CD4-positive, alpha-beta memory T cell (primary cell): ENCODE data around the gene MARS2. TPM values are rescaled to one million over a fixed set of nuclear protein-coding genes. Genes with fewer than 3 reads are reported as not detected.

Experiments used
- CTCF ChIA-PET: fragments of 350-600 bp; sonication (Branson Sonifier 250); formaldehyde crosslinking; loops from one replicate; lab custom pipeline; 2021; ENCODE audit warnings: inconsistent platforms; ENCODE audit not compliant: partially characterized antibody; lab: Charles Lee
- POLR2A ChIA-PET: fragments of 350-600 bp; sonication (Branson Sonifier 250); formaldehyde crosslinking; loops from one replicate; lab custom pipeline; 2021; ENCODE audit not compliant: partially characterized antibody; lab: Charles Lee
- DNase-seq, 5 donors: peaks; one replicate each; pipeline versions ENCODE4 v3.0.0 to v3.0.0-alpha.2; 2020 to 2022; ENCODE audit warnings: mixed read lengths in 1 of 5
- H3K27ac ChIP-seq: one replicate; pipeline ENCODE4 v1.7.0; 2013; ENCODE audit warnings: low read depth, low read length
- H3K27me3 ChIP-seq: 2 replicates; pipeline ENCODE4 v1.7.0; 2013; ENCODE audit warnings: mild to moderate bottlenecking, low read length, moderate library complexity; ENCODE audit not compliant: insufficient read depth
- H3K36me3 ChIP-seq: 2 replicates; pipeline ENCODE4 v1.7.0; 2013; ENCODE audit warnings: mild to moderate bottlenecking, low read length, moderate library complexity; ENCODE audit not compliant: insufficient read depth
- H3K4me1 ChIP-seq: 2 replicates; pipeline ENCODE4 v1.7.0; 2013; ENCODE audit warnings: mild to moderate bottlenecking, low read length, moderate library complexity; ENCODE audit not compliant: insufficient read depth
- H3K4me3 ChIP-seq, 2 donors: one replicate each; pipeline ENCODE4 v1.7.0; 2013; ENCODE audit warnings: low read length in 2 of 2, mild to moderate bottlenecking in 1 of 2
- H3K9me3 ChIP-seq, 2 donors: one replicate each; pipeline ENCODE4 v1.7.0; 2013; ENCODE audit warnings: low read length in 2 of 2, control low read depth in 1 of 2; ENCODE audit not compliant: control insufficient read depth in 1 of 2
- H3K27ac Mint-ChIP-seq, 7 donors: one replicate each; pipeline ENCODE4 v1.8.0; 2020 to 2021; ENCODE audit warnings: mixed read lengths in 7 of 7, mild to moderate bottlenecking in 6 of 7, inconsistent platforms in 3 of 7, moderate library complexity in 3 of 7
- H3K27me3 Mint-ChIP-seq, 2 donors: one replicate each; pipeline ENCODE4 v1.8.0; 2020 to 2021; ENCODE audit warnings: mixed read lengths in 2 of 2
- H3K36me3 Mint-ChIP-seq, 2 donors: one replicate each; pipeline ENCODE4 v1.8.0; 2020 to 2021; ENCODE audit warnings: mixed read lengths in 2 of 2, inconsistent platforms in 1 of 2, mild to moderate bottlenecking in 1 of 2
- H3K4me1 Mint-ChIP-seq, 4 donors: one replicate each; pipeline ENCODE4 v1.8.0; 2020 to 2021; ENCODE audit warnings: mixed read lengths in 4 of 4, mild to moderate bottlenecking in 1 of 4
- H3K4me3 Mint-ChIP-seq, 8 donors: one replicate each; pipeline ENCODE4 v1.8.0; 2020 to 2021; ENCODE audit warnings: mixed read lengths in 8 of 8, mild to moderate bottlenecking in 7 of 8, moderate library complexity in 6 of 8, inconsistent platforms in 3 of 8
- H3K9me3 Mint-ChIP-seq, 8 donors: one replicate each; pipeline ENCODE4 v1.8.0; 2020 to 2021; ENCODE audit warnings: mixed read lengths in 8 of 8, mild to moderate bottlenecking in 5 of 8, inconsistent platforms in 3 of 8, moderate library complexity in 1 of 8
- intact Hi-C: fragments of 100-400 bp; cut with micrococcal nuclease; formaldehyde crosslinking; loops from one replicate; pipeline ENCODE4 v1.15.1; 2023
- polyA plus RNA-seq, 2 donors: library from polyadenylated mRNA; unstranded; fragments of 300-500 nt; fragmentation: Illumina TruSeq; gene quantifications; one replicate each; pipeline ENCODE4 v1.2.3, GENCODE V29; 2021
- total RNA-seq, 2 experiments: library from RNA; stranded (reverse); gene quantifications; one replicate each; pipeline ENCODE4 v1.2.3, GENCODE V29; 2021

MARS2 gene
- total RNA-seq, result 10 to 100 TPM; 12.1 to 12.3 TPM
- 10 to 100 TPM in 1 of 2 donors, 1 to 10 TPM in 1; 8.6 to 10.1 TPM for polyA plus RNA-seq

DNA sequence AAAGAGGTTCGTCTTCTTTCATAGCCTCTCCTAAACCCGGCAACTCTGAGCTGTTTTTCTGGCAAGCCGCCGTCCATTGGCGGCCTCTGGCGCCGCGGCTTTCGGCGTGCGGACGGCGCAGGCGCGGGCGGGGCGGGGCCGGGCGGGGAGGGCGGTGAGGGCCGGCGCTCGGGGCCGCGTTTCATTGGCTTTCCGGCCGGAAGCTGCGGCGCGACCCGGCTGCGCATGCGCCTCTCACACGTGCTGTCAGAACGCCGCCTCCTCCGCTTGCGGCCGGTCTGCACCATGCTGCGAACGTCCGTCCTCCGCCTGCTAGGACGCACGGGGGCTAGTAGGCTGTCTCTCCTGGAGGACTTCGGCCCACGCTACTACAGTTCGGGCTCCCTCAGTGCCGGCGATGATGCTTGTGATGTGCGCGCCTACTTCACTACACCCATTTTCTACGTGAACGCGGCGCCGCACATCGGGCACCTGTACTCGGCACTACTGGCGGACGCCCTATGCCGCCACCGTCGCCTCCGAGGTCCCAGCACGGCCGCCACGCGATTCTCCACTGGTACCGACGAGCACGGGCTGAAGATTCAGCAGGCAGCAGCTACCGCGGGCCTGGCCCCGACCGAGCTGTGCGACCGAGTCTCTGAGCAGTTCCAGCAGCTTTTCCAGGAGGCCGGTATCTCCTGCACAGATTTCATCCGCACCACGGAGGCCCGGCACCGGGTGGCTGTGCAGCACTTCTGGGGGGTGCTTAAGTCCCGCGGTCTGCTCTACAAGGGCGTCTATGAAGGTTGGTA is at the start of gene MARS2:
Gene MARS2 (plus strand): TSS at position 249 of the 791 bp plus-strand sequence. CDS start 37 bp downstream, at position 286.
- ChIA-PET CTCF (interaction anchor here (1.2 to 1.8 kb wide), 3 partner anchors 55 to 594 kb away, joined by 4 read pairs; no protein-coding TSS in a partner anchor), POLR2A (interaction anchor here (1.2 to 3.0 kb wide), 8 partner anchors 11 to 270 kb away, joined by 4 to 30 read pairs (median 12); partner anchors contain the start of genes COQ10B, HSPD1, HSPE1 and MOB4)
- H3K27ac Mint-ChIP-seq, result peak within 1 kb of the TSS; percentile 84 to 98 (median 95)
- Histone ChIP-seq H3K27me3 (no peaks in the 10 kb centered on the region), H3K4me1 (peaks cover 51% of the 10 kb centered on the region), H3K27ac (peak within 1 kb of the TSS; percentile 77), H3K36me3 (no peaks in the 10 kb centered on the region), H3K4me3 (peak within 1 kb of the TSS; percentile 89 to 93), H3K9me3 (no peaks in the 10 kb centered on the region)
- intact Hi-C loops, result loop anchor here (1.0 to 2.0 kb wide), 5 partner anchors 189 to 1066 kb away; partner anchors contain the start of genes CCDC150, COQ10B, HSPE1 and MOB4
- H3K4me1 Mint-ChIP-seq, result peaks cover 23 to 54% (median 41%) of the 10 kb centered on the region in 4 donors
- H3K9me3 Mint-ChIP-seq, result no peaks in the 10 kb centered on the region
- H3K27me3 Mint-ChIP-seq, result peaks cover 3 to 5% of the 10 kb centered on the region in 2 donors
- H3K36me3 Mint-ChIP-seq, result peaks cover 9 to 12% of the 10 kb centered on the region in 2 donors
- DNase-seq, result peak; percentile 91 to 94 (median 92)
- H3K4me3 Mint-ChIP-seq, result peak within 1 kb of the TSS; percentile 84 to 94 (median 90)

DNA sequence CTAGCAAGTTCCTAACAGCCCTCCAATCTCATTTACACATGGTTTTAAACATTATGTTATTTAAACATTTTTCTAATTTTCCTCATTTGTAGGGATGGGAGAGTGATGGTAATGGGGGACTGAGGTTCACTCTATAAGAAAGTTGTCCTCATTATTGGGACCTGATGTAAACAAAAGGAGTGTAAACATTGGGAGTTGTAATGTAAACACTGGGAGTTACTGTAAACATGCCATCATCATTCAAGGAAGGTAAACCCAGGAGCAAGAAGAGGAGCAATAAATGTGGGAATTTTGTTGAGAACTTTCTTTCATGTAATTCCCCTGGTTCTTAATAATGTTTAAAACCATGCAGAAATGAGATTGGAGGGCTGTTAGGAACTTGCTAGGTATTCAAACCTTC is 47.6 kb upstream of the MARS2 start:
- Histone ChIP-seq H3K4me3 (no peak overlapping the region), H3K27ac (no peak overlapping the region), H3K9me3 (no peaks in the 10 kb centered on the region), H3K27me3 (no peaks in the 10 kb centered on the region), H3K4me1 (no peaks in the 10 kb centered on the region), H3K36me3 (no peaks in the 10 kb centered on the region)
- Mint-ChIP-seq H3K27me3 (peaks cover 0 to 2% of the 10 kb centered on the region in 2 donors), H3K4me1 (peaks cover 0 to 5% (median 1%) of the 10 kb centered on the region in 4 donors), H3K4me3 (no peak overlapping the region), H3K27ac (no peak overlapping the region), H3K36me3 (no peaks in the 10 kb centered on the region), H3K9me3 (no peaks in the 10 kb centered on the region)
- ChIA-PET POLR2A (no interaction called here), CTCF (no interaction called here)
- intact Hi-C loops, result no loop called here
- no peak for DNase-seq

- H3K4me1 Mint-ChIP-seq, result peaks cover 0 to 5% (median 1%) of the 10 kb centered on the region in 4 donors
- Histone ChIP-seq H3K36me3 (no peaks in the 10 kb centered on the region), H3K27ac (no peak overlapping the region), H3K9me3 (no peaks in the 10 kb centered on the region), H3K27me3 (no peaks in the 10 kb centered on the region), H3K4me3 (no peak overlapping the region), H3K4me1 (no peaks in the 10 kb centered on the region)
- no peak overlapping the region for H3K4me3 Mint-ChIP-seq
- peaks cover 1 to 12% of the 10 kb centered on the region in 2 donors for H3K36me3 Mint-ChIP-seq
- intact Hi-C loops, result no loop called here
- H3K27me3 Mint-ChIP-seq, result peaks cover 0 to 2% of the 10 kb centered on the region in 2 donors
- POLR2A ChIA-PET, result no interaction called here
- CTCF ChIA-PET, result no interaction called here
- peaks cover 0 to 20% (median 14%) of the 10 kb centered on the region in 8 donors for H3K9me3 Mint-ChIP-seq
- DNase-seq, result no peak
- no peak overlapping the region for H3K27ac Mint-ChIP-seq
These were observed 43.5 kb upstream of the MARS2 start for GRCh38 chr2:197661626-197662025.

GRCh38 chr2:197666277-197666676 is 38.9 kb upstream of the MARS2 start:
- no peak for DNase-seq
- peaks cover 5 to 11% of the 10 kb centered on the region in 2 donors for H3K27me3 Mint-ChIP-seq
- no peaks in the 10 kb centered on the region for H3K9me3 ChIP-seq
- peaks cover 0 to 35% (median 20%) of the 10 kb centered on the region in 8 donors for H3K9me3 Mint-ChIP-seq
- ChIA-PET CTCF (no interaction called here), POLR2A (no interaction called here)
- peaks cover 0 to 5% (median 1%) of the 10 kb centered on the region in 4 donors for H3K4me1 Mint-ChIP-seq
- H3K4me3 Mint-ChIP-seq, result no peak overlapping the region
- H3K4me3 ChIP-seq, result no peak overlapping the region
- intact Hi-C loops, result no loop called here
- no peak overlapping the region for H3K27ac ChIP-seq
- no peak overlapping the region for H3K27ac Mint-ChIP-seq
- H3K36me3 Mint-ChIP-seq, result peaks cover 1 to 24% of the 10 kb centered on the region in 2 donors
- no peaks in the 10 kb centered on the region for H3K36me3 ChIP-seq
- H3K4me1 ChIP-seq, result no peaks in the 10 kb centered on the region
- H3K27me3 ChIP-seq, result no peaks in the 10 kb centered on the region

- Mint-ChIP-seq H3K4me3 (no peak overlapping the region), H3K9me3 (peaks cover 0 to 35% (median 20%) of the 10 kb centered on the region in 8 donors), H3K4me1 (no peaks in the 10 kb centered on the region), H3K27ac (no peak overlapping the region), H3K36me3 (peaks cover 1 to 24% of the 10 kb centered on the region in 2 donors), H3K27me3 (peaks cover 8 to 9% of the 10 kb centered on the region in 2 donors)
- intact Hi-C loops, result no loop called here
- no peaks in the 10 kb centered on the region for H3K4me1 ChIP-seq
- no peak for DNase-seq
- H3K9me3 ChIP-seq, result no peaks in the 10 kb centered on the region
- CTCF ChIA-PET, result no interaction called here
- H3K27ac ChIP-seq, result no peak overlapping the region
- H3K4me3 ChIP-seq, result no peak overlapping the region
- POLR2A ChIA-PET, result no interaction called here
- H3K27me3 ChIP-seq, result no peaks in the 10 kb centered on the region
- H3K36me3 ChIP-seq, result no peaks in the 10 kb centered on the region
These were observed 36.9 kb upstream of the MARS2 start for GRCh38 chr2:197668296-197668695.

GRCh38 chr2:197669077-197669476 is 36.1 kb upstream of the MARS2 start:
- DNase-seq, result no peak
- intact Hi-C loops, result no loop called here
- Histone ChIP-seq H3K27me3 (no peaks in the 10 kb centered on the region), H3K27ac (no peak overlapping the region), H3K4me3 (no peak overlapping the region), H3K36me3 (no peaks in the 10 kb centered on the region), H3K4me1 (no peaks in the 10 kb centered on the region), H3K9me3 (no peaks in the 10 kb centered on the region)
- POLR2A ChIA-PET, result no interaction called here
- CTCF ChIA-PET, result no interaction called here
- H3K9me3 Mint-ChIP-seq, result peaks cover 0 to 35% (median 20%) of the 10 kb centered on the region in 8 donors
- H3K36me3 Mint-ChIP-seq, result peaks cover 1 to 24% of the 10 kb centered on the region in 2 donors
- peaks cover 8 to 10% of the 10 kb centered on the region in 2 donors for H3K27me3 Mint-ChIP-seq
- no peaks in the 10 kb centered on the region for H3K4me1 Mint-ChIP-seq
- H3K4me3 Mint-ChIP-seq, result no peak overlapping the region
- no peak overlapping the region for H3K27ac Mint-ChIP-seq

- Histone ChIP-seq H3K9me3 (no peaks in the 10 kb centered on the region), H3K27ac (no peak overlapping the region), H3K4me3 (no peak overlapping the region), H3K4me1 (no peaks in the 10 kb centered on the region), H3K36me3 (no peaks in the 10 kb centered on the region), H3K27me3 (no peaks in the 10 kb centered on the region)
- POLR2A ChIA-PET, result no interaction called here
- peaks cover 9 to 15% of the 10 kb centered on the region in 2 donors for H3K27me3 Mint-ChIP-seq
- no peak overlapping the region for H3K4me3 Mint-ChIP-seq
- no peaks in the 10 kb centered on the region for H3K4me1 Mint-ChIP-seq
- H3K27ac Mint-ChIP-seq, result no peak overlapping the region
- CTCF ChIA-PET, result no interaction called here
- intact Hi-C loops, result no loop called here
- peaks cover 0 to 6% of the 10 kb centered on the region in 2 donors for H3K36me3 Mint-ChIP-seq
- DNase-seq, result no peak
- peaks cover 0 to 10% (median 2%) of the 10 kb centered on the region in 8 donors for H3K9me3 Mint-ChIP-seq
These were observed 32.7 kb upstream of the MARS2 start for GRCh38 chr2:197672371-197672893.
